Erythroblast (primary cell): ENCODE data around the gene DIPK1B.

Experiments used
- GATA1 ChIP-seq: IDR thresholded peaks from 2 replicates; pipeline ENCODE4 v1.6.1; 2011; ENCODE audit warnings: low read depth, mild to moderate bottlenecking, control low read depth, low read length, moderate library complexity
- POLR2A ChIP-seq: IDR thresholded peaks from 2 replicates; pipeline ENCODE4 v1.6.1; 2011; ENCODE audit warnings: mild to moderate bottlenecking, low read length

DNA sequence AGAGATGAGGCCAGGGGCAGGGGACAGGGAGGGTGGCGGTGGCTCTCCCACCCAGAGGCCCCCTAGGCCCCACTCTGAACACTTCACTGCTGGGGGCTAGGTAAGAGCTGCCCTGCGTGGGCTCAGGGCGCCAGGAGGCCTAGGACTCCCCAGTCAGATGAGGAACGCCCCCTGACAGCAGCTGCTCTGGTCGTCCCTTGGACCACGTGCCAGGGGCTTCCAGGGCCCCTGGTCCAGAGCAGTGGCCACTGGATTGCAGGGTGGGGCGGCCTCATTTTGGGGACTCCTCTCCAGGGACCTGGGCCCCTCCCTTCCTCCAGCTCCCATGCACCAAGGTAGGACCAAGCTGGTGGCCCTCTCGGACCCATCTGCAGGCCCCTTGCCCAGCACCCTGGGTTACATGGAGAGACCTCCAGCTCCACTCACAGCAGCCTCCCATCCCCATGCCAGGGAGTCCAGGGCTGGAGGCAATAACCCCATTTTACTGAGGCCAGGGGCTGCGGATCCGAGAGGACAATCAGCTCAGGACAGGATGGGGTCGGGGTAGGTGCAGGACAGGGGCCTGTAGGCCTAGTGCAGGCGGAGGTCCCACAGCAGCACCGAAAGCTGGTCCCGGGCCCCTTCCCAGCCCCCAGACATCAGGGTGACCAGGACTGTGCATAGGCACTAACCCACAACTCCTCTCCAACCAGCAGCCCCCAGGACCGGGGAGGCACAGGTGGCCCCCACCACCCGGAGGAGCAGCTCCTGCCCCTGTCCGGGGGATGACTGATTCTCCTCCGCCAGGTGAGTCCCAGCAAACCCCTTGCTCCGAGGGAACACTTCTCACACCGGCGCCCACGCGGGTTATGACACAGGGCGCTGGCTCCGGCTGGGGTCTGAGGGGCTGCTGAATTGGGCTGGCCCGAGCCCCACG lies 48.1 kb upstream of the DIPK1B start:
- TF ChIP-seq POLR2A (no peak), GATA1 (no peak)
